GM18909 (cell line): ENCODE measurements around the gene BRINP3.

ENCODE experiments used
- ATAC-seq: cut with Tn5 transposase; IDR thresholded peaks from one replicate; pipeline ENCODE4 v1.9.1; 2021; ENCODE audit warnings: mild to moderate bottlenecking; ENCODE audit not compliant: unreplicated experiment, poor library complexity

Gene BRINP3

GRCh38 chr1:190453550-190453949 lies 24.1 kb downstream of the BRINP3 start:
- no peak for ATAC-seq

GRCh38 chr1:190452272-190452848 lies 25.3 kb downstream of the BRINP3 start:
- no peak for ATAC-seq

- ATAC-seq, result no peak
These were observed 33.2 kb downstream of the BRINP3 start for GRCh38 chr1:190444464-190444863.

GRCh38 chr1:190439447-190439846 lies 38.2 kb downstream of the BRINP3 start:
- ATAC-seq, result no peak

GRCh38 chr1:190436615-190437014 lies 41.0 kb downstream of the BRINP3 start:
- ATAC-seq, result no peak

- no peak for ATAC-seq
These were observed 47.7 kb downstream of the BRINP3 start for GRCh38 chr1:190429932-190430331.

GRCh38 chr1:190429141-190429540 lies 48.5 kb downstream of the BRINP3 start:
- ATAC-seq, result no peak

- no peak for ATAC-seq
These were observed 61.4 kb downstream of the BRINP3 start for GRCh38 chr1:190416239-190416638.

GRCh38 chr1:190413142-190413541 lies 64.5 kb downstream of the BRINP3 start:
- no peak for ATAC-seq

GRCh38 chr1:190403402-190403801 lies 74.3 kb downstream of the BRINP3 start:
- no peak for ATAC-seq

- ATAC-seq, result no peak
These were observed 78.4 kb downstream of the BRINP3 start for GRCh38 chr1:190399233-190399632.

GRCh38 chr1:190391582-190391981 lies 86.1 kb downstream of the BRINP3 start:
- no peak for ATAC-seq

GRCh38 chr1:190377991-190378390 lies 99.7 kb downstream of the BRINP3 start:
- no peak for ATAC-seq

- no peak for ATAC-seq
These were observed 100.4 kb downstream of the BRINP3 start for GRCh38 chr1:190377294-190377693.

- no peak for ATAC-seq
These were observed 101.6 kb downstream of the BRINP3 start for GRCh38 chr1:190376044-190376443.

GRCh38 chr1:190373705-190374336 lies 103.8 kb downstream of the BRINP3 start:
- peak; percentile 58 for ATAC-seq

- no peak for ATAC-seq
These were observed 110.5 kb downstream of the BRINP3 start for GRCh38 chr1:190367200-190367599.

- ATAC-seq, result no peak
These were observed 112.4 kb downstream of the BRINP3 start for GRCh38 chr1:190365283-190365682.

GRCh38 chr1:190353538-190354101 lies 124.0 kb downstream of the BRINP3 start:
- ATAC-seq, result no peak

GRCh38 chr1:190344454-190344853 lies 133.2 kb downstream of the BRINP3 start:
- no peak for ATAC-seq

- ATAC-seq, result no peak
These were observed 138.8 kb downstream of the BRINP3 start for GRCh38 chr1:190338829-190339228.

GRCh38 chr1:190328871-190329270 lies 148.8 kb downstream of the BRINP3 start:
- no peak for ATAC-seq
